Loucy (cell line): ENCODE results near the gene KCNQ5.

ENCODE experiments used
- H2AFZ ChIP-seq: fragments of 200-600 bp; sonication (generic); 2 replicates; pipeline ENCODE4 v1.6.0; 2016; ENCODE audit warnings: antibody characterized with exemption, mild to moderate bottlenecking, low read length, moderate library complexity
- H3F3A ChIP-seq: fragments of 200-600 bp; 2 replicates; pipeline ENCODE4 v1.6.0; 2016; ENCODE audit warnings: antibody characterized with exemption, low read depth, mild to moderate bottlenecking
- H3K27me3 ChIP-seq: fragments of 200-600 bp; sonication (generic); 2 replicates; pipeline ENCODE4 v1.6.1; 2014; ENCODE audit warnings: low read length, mild to moderate bottlenecking; ENCODE audit not compliant: insufficient read depth, poor library complexity, severe bottlenecking
- H3K36me3 ChIP-seq: fragments of 200-600 bp; sonication (generic); 2 replicates; pipeline ENCODE4 v1.6.1; 2016; ENCODE audit warnings: low read length; ENCODE audit not compliant: insufficient read depth
- H3K4me1 ChIP-seq: fragments of 200-600 bp; sonication (generic); 2 replicates; pipeline ENCODE4 v1.5.1; 2014; ENCODE audit warnings: low read length, mild to moderate bottlenecking; ENCODE audit not compliant: insufficient read depth, poor library complexity, severe bottlenecking
- H3K4me2 ChIP-seq: fragments of 200-600 bp; sonication (generic); 2 replicates; pipeline ENCODE4 v1.6.0; 2014; ENCODE audit warnings: antibody characterized with exemption, low read length, low read depth, mild to moderate bottlenecking; ENCODE audit not compliant: poor library complexity, severe bottlenecking
- H3K4me3 ChIP-seq: fragments of 200-600 bp; sonication (generic); 2 replicates; pipeline ENCODE4 v1.5.1; 2014; ENCODE audit warnings: low read length, mild to moderate bottlenecking, mixed read lengths; ENCODE audit not compliant: poor library complexity, severe bottlenecking
- H3K79me2 ChIP-seq: fragments of 200-600 bp; sonication (generic); 2 replicates; pipeline ENCODE4 v1.6.1; 2014; ENCODE audit warnings: low read length; ENCODE audit not compliant: insufficient read depth
- H3K9ac ChIP-seq: fragments of 200-600 bp; sonication (generic); 2 replicates; pipeline ENCODE4 v1.6.0; 2014; ENCODE audit warnings: mild to moderate bottlenecking, low read depth, low read length, moderate library complexity; ENCODE audit not compliant: poor library complexity, severe bottlenecking
- H3K9me2 ChIP-seq: fragments of 200-600 bp; sonication (generic); replicated peaks from 2 replicates; pipeline ENCODE4 v1.6.1; 2016; ENCODE audit warnings: low read depth, low read length, mixed read lengths
- H3K9me3 ChIP-seq: fragments of 200-600 bp; sonication (generic); 2 replicates; pipeline ENCODE4 v1.6.1; 2014; ENCODE audit warnings: mild to moderate bottlenecking, antibody characterized with exemption, low read length, low read depth; ENCODE audit not compliant: insufficient read depth
- H4K20me1 ChIP-seq: fragments of 200-600 bp; sonication (generic); 2 replicates; pipeline ENCODE4 v1.6.0; 2014; ENCODE audit warnings: antibody characterized with exemption, low read length, mild to moderate bottlenecking; ENCODE audit not compliant: insufficient read depth, poor library complexity, severe bottlenecking
- EZH2phosphoT487 ChIP-seq: fragments of 200-600 bp; IDR thresholded peaks from 2 replicates; pipeline ENCODE4 v1.6.1; 2018; ENCODE audit warnings: antibody characterized with exemption, mild to moderate bottlenecking, moderate library complexity, borderline replicate concordance
- TF ChIP-seq, protein P1 (sequence below): fragments of 200-600 bp; sonication (generic); conservative IDR thresholded peaks from 2 replicates; pipeline ENCODE4 v1.5.1; 2014; ENCODE audit warnings: mild to moderate bottlenecking, antibody characterized with exemption, low read length

KCNQ5 gene

DNA sequence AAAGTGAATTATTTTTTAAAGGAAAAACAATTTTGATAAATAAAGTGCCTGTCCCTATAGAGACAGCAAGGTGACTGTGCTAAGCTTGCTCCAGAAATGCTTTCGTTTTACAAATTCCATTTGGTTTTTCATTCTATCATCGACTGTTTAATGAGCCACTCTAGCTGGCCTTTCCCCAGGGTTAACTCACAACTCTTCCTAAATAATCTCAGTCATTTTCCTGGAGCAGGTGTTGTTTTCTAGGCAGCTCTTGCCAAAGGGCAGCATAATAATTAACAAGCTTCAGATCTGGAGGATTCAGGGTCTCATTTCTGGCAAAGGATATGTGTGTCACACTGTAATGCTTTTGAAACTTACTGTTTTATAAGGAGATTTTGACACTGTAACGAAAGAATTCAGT, 419.2 kb downstream of the KCNQ5 start:
- H3K4me3 ChIP-seq = no peak overlapping the region
- TF ChIP-seq, protein P1, sequence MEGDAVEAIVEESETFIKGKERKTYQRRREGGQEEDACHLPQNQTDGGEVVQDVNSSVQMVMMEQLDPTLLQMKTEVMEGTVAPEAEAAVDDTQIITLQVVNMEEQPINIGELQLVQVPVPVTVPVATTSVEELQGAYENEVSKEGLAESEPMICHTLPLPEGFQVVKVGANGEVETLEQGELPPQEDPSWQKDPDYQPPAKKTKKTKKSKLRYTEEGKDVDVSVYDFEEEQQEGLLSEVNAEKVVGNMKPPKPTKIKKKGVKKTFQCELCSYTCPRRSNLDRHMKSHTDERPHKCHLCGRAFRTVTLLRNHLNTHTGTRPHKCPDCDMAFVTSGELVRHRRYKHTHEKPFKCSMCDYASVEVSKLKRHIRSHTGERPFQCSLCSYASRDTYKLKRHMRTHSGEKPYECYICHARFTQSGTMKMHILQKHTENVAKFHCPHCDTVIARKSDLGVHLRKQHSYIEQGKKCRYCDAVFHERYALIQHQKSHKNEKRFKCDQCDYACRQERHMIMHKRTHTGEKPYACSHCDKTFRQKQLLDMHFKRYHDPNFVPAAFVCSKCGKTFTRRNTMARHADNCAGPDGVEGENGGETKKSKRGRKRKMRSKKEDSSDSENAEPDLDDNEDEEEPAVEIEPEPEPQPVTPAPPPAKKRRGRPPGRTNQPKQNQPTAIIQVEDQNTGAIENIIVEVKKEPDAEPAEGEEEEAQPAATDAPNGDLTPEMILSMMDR = no peak
- no peak for TF ChIP-seq EZH2phosphoT487
- no peak overlapping the region for H2AFZ ChIP-seq
- no peaks in the 10 kb centered on the region for H3K9me2 ChIP-seq
- no peak overlapping the region for H3K9ac ChIP-seq
- H3K4me1 ChIP-seq = no peaks in the 10 kb centered on the region
- no peaks in the 10 kb centered on the region for H3K36me3 ChIP-seq
- no peaks in the 10 kb centered on the region for H4K20me1 ChIP-seq
- no peaks in the 10 kb centered on the region for H3K79me2 ChIP-seq
- no peaks in the 10 kb centered on the region for H3F3A ChIP-seq
- no peaks in the 10 kb centered on the region for H3K9me3 ChIP-seq
- no peaks in the 10 kb centered on the region for H3K27me3 ChIP-seq
- no peak overlapping the region for H3K4me2 ChIP-seq

DNA sequence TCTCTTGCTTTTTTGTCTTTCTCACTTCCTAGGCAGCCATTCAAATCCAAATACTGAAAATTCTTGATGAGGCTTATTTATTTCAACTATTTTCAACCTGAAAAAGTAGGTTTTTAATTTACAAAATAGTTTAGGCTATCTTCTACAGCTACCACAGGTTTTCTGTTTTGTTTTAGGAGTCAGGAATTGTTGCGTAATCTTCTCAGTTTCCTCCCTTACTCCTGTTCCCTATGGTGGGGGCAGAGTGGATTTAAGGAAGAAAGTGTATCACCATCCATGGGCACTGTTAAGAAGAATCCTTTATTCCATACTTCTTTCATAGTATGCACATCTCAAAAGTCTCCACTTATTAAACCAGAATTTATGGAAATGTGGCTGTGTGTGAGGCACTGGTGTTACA, 421.0 kb downstream of the KCNQ5 start:
- Histone ChIP-seq H2AFZ (no peak overlapping the region), H3K4me1 (no peaks in the 10 kb centered on the region), H3K79me2 (no peaks in the 10 kb centered on the region), H3K4me3 (no peak overlapping the region), H4K20me1 (no peaks in the 10 kb centered on the region), H3K4me2 (no peak overlapping the region), H3K9ac (no peak overlapping the region), H3K36me3 (no peaks in the 10 kb centered on the region), H3K27me3 (no peaks in the 10 kb centered on the region), H3K9me2 (no peaks in the 10 kb centered on the region), H3F3A (no peaks in the 10 kb centered on the region), H3K9me3 (no peaks in the 10 kb centered on the region)
- no peak for TF ChIP-seq EZH2phosphoT487
- TF ChIP-seq, protein P1 = no peak

DNA sequence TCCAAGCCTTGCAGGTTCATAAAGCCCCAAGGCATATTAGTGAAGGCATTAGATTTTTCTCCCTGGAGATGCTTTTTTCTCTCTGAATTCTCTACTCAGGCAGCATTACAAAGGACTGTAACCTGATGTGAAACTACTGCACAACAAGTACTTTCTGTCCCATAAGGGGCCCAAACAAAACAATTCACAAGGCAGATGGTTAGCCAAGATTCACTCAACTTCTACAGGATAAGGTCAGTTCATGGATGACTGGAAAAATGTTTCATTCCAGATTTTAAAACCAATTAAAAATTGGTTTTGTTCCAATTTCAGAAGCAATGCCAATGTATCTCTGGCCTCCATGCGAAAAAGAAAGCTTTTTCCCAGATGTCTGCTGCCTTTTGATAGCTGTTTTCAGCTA, 421.6 kb downstream of the KCNQ5 start:
- H3K27me3 ChIP-seq = no peaks in the 10 kb centered on the region
- H3F3A ChIP-seq = no peaks in the 10 kb centered on the region
- H3K9ac ChIP-seq = no peak overlapping the region
- no peaks in the 10 kb centered on the region for H3K4me1 ChIP-seq
- H3K36me3 ChIP-seq = no peaks in the 10 kb centered on the region
- H3K79me2 ChIP-seq = no peaks in the 10 kb centered on the region
- H3K4me2 ChIP-seq = no peak overlapping the region
- no peak overlapping the region for H2AFZ ChIP-seq
- H3K9me3 ChIP-seq = no peaks in the 10 kb centered on the region
- H4K20me1 ChIP-seq = no peaks in the 10 kb centered on the region
- TF ChIP-seq, protein P1 = no peak
- TF ChIP-seq EZH2phosphoT487 = no peak
- no peak overlapping the region for H3K4me3 ChIP-seq
- no peaks in the 10 kb centered on the region for H3K9me2 ChIP-seq
